Esophagus squamous epithelium (tissue), 4 donors: ENCODE measurements around the gene TRMT6.

Source experiments
- POLR2A ChIP-seq, 4 donors: fragments of 450-650 bp; IDR thresholded peaks; one replicate each; pipeline ENCODE4 v1.6.1; 2017; ENCODE audit warnings: antibody characterized with exemption in 4 of 4, mild to moderate bottlenecking in 4 of 4, moderate library complexity in 3 of 4
- TF ChIP-seq, protein P1 (sequence below), 6 experiments: fragments of 450-650 bp in 4 of 6; fragments of 200-600 bp in 2 of 6; sonication (generic) in 2 of 6; IDR thresholded peaks; one replicate each; pipeline ENCODE4 v1.5.1; 2016 to 2019; ENCODE audit warnings: antibody characterized with exemption in 6 of 6, mild to moderate bottlenecking in 4 of 6, moderate library complexity in 4 of 6

GRCh38 chr20:5996765-5997164 lies 46.4 kb upstream of the TRMT6 start:
- TF ChIP-seq POLR2A (IDR thresholded peaks at IDR 0.05), result no peak
- TF ChIP-seq, protein P1, sequence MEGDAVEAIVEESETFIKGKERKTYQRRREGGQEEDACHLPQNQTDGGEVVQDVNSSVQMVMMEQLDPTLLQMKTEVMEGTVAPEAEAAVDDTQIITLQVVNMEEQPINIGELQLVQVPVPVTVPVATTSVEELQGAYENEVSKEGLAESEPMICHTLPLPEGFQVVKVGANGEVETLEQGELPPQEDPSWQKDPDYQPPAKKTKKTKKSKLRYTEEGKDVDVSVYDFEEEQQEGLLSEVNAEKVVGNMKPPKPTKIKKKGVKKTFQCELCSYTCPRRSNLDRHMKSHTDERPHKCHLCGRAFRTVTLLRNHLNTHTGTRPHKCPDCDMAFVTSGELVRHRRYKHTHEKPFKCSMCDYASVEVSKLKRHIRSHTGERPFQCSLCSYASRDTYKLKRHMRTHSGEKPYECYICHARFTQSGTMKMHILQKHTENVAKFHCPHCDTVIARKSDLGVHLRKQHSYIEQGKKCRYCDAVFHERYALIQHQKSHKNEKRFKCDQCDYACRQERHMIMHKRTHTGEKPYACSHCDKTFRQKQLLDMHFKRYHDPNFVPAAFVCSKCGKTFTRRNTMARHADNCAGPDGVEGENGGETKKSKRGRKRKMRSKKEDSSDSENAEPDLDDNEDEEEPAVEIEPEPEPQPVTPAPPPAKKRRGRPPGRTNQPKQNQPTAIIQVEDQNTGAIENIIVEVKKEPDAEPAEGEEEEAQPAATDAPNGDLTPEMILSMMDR (IDR thresholded peaks at IDR 0.05), result peak in 3 of 6 experiments; percentile 6 to 34 (median 8)
